ENCODE data around the gene MLN. TPM values are rescaled to one million over a fixed set of nuclear protein-coding genes. Genes with fewer than 3 reads are reported as not detected.

MLN gene
- total and polyA plus RNA-seq, 2 donors (not counting 1 experiment from before 2014, with no cell fraction given): not detected

- H3K27me3 ChIP-seq (replicated peaks in 1 of 4; ENCODE audit: control extremely low read depth in 1 of 4, control insufficient read depth in 3 of 4, insufficient read depth in 4 of 4, low read length in 3 of 4): peaks cover 0 to 5% (median 2%) of the 10 kb centered on the region in 4 experiments
- Mint-ChIP-seq H3K9me3 (ENCODE audit: insufficient read depth) (no peaks in the 10 kb centered on the region), H3K4me3 (no peak overlapping the region), H3K27me3 (peaks cover 30% of the 10 kb centered on the region), H3K4me1 (peaks cover 2% of the 10 kb centered on the region), H3K27ac (no peak overlapping the region)
- H3K4me1 ChIP-seq (ENCODE audit: control insufficient read depth in 2 of 2, insufficient read depth in 2 of 2, low read length in 2 of 2): peaks cover 0 to 3% of the 10 kb centered on the region in 2 donors
- H3K9ac ChIP-seq (ENCODE audit: low read length): no peak overlapping the region
- H3K4me2 ChIP-seq (replicated peaks; ENCODE audit: low read depth, low read length, poor library complexity, severe bottlenecking): no peak overlapping the region
- 76% methylated on average over 9 of the region's 13 CpGs for WGBS (ENCODE audit: insufficient coverage)
- H3K79me2 ChIP-seq (ENCODE audit: control insufficient read depth, insufficient read depth, low read length): no peaks in the 10 kb centered on the region
- CTCF ChIA-PET: interaction anchor here (0.7 kb wide), 1 partner anchor 12 kb away, joined by 3 read pairs; no protein-coding TSS in a partner anchor
- H4K20me1 ChIP-seq (ENCODE audit: control insufficient read depth, insufficient read depth, low read length, poor library complexity, severe bottlenecking): no peaks in the 10 kb centered on the region
- ATAC-seq (ENCODE audit: low read depth) (no peak), DNase-seq (no peak)
- no peaks in the 10 kb centered on the region for H3K36me3 ChIP-seq (replicated peaks in 1 of 2; ENCODE audit: control extremely low read depth in 1 of 2, control insufficient read depth in 1 of 2, extremely low read depth in 1 of 2, insufficient read depth in 2 of 2, low read length in 1 of 2)
- intact Hi-C loops (cut with micrococcal nuclease): no loop called here
- TF ChIP-seq EZH2 (IDR thresholded peaks at IDR 0.05; ENCODE audit: borderline replicate concordance, insufficient read depth, low read depth, low read length, poor library complexity, severe bottlenecking): no peak
- no peak for TF ChIP-seq CTCF (IDR thresholded peaks at IDR 0.05)
- H3K4me3 ChIP-seq (ENCODE audit: control extremely low read depth in 1 of 5, extremely low read depth in 1 of 5, insufficient read depth in 1 of 5, low read depth in 2 of 5, low read length in 4 of 5): no peak overlapping the region
- no peaks in the 10 kb centered on the region for H3K9me3 ChIP-seq (ENCODE audit: control extremely low read depth in 1 of 3, control insufficient read depth in 2 of 3, insufficient read depth in 1 of 3, low read length in 2 of 3)
- POLR2A ChIA-PET: no interaction called here
- no peak overlapping the region for H2AFZ ChIP-seq (ENCODE audit: insufficient read depth, low read depth, low read length, poor library complexity, severe bottlenecking)
- H3K27ac ChIP-seq (ENCODE audit: low read length in 2 of 2): no peak overlapping the region
Observed at GRCh38 chr6:33755070-33755869, 48.5 kb downstream of the MLN start.

- Histone ChIP-seq H3K4me3 (ENCODE audit: control extremely low read depth in 1 of 5, extremely low read depth in 1 of 5, insufficient read depth in 1 of 5, low read depth in 2 of 5, low read length in 4 of 5) (no peak overlapping the region), H3K4me1 (ENCODE audit: control insufficient read depth in 2 of 2, insufficient read depth in 2 of 2, low read length in 2 of 2) (peaks cover 0 to 3% of the 10 kb centered on the region in 2 donors), H3K36me3 (replicated peaks in 1 of 2; ENCODE audit: control extremely low read depth in 1 of 2, control insufficient read depth in 1 of 2, extremely low read depth in 1 of 2, insufficient read depth in 2 of 2, low read length in 1 of 2) (no peaks in the 10 kb centered on the region), H3K27me3 (replicated peaks in 1 of 4; ENCODE audit: control extremely low read depth in 1 of 4, control insufficient read depth in 3 of 4, insufficient read depth in 4 of 4, low read length in 3 of 4) (peaks cover 0 to 5% (median 2%) of the 10 kb centered on the region in 4 experiments), H3K79me2 (ENCODE audit: control insufficient read depth, insufficient read depth, low read length) (no peaks in the 10 kb centered on the region), H3K9ac (ENCODE audit: low read length) (no peak overlapping the region), H3K9me3 (ENCODE audit: control extremely low read depth in 1 of 3, control insufficient read depth in 2 of 3, insufficient read depth in 1 of 3, low read length in 2 of 3) (no peaks in the 10 kb centered on the region), H4K20me1 (ENCODE audit: control insufficient read depth, insufficient read depth, low read length, poor library complexity, severe bottlenecking) (no peaks in the 10 kb centered on the region), H3K27ac (ENCODE audit: low read length in 2 of 2) (no peak overlapping the region), H2AFZ (ENCODE audit: insufficient read depth, low read depth, low read length, poor library complexity, severe bottlenecking) (no peak overlapping the region), H3K4me2 (replicated peaks; ENCODE audit: low read depth, low read length, poor library complexity, severe bottlenecking) (no peak overlapping the region)
- ChIA-PET CTCF (no interaction called here), POLR2A (no interaction called here)
- 89% methylated on average over 11 of the region's 11 CpGs for WGBS (ENCODE audit: insufficient coverage)
- Mint-ChIP-seq H3K27ac (no peak overlapping the region), H3K9me3 (ENCODE audit: insufficient read depth) (no peaks in the 10 kb centered on the region), H3K27me3 (peaks cover 34% of the 10 kb centered on the region), H3K4me3 (no peak overlapping the region), H3K4me1 (peaks cover 2% of the 10 kb centered on the region)
- ATAC-seq (ENCODE audit: low read depth) (no peak), DNase-seq (no peak)
- TF ChIP-seq CTCF (IDR thresholded peaks at IDR 0.05) (no peak), EZH2 (IDR thresholded peaks at IDR 0.05; ENCODE audit: borderline replicate concordance, insufficient read depth, low read depth, low read length, poor library complexity, severe bottlenecking) (no peak)
- intact Hi-C loops (cut with micrococcal nuclease): no loop called here
Observed at GRCh38 chr6:33754222-33754621, 49.6 kb downstream of the MLN start.

Measured in B cell (primary cell).